GM18861 (cell line): ENCODE data around the gene PGAP6.
"Not testable (repeated sequence)": the region's sequence is repeated elsewhere in the genome, so short reads cannot be mapped to it uniquely, and the experiment has no call there.

Experiments used
- ATAC-seq: cut with Tn5 transposase; IDR thresholded peaks from one replicate; pipeline ENCODE4 v1.9.1; 2021; ENCODE audit not compliant: unreplicated experiment

Gene PGAP6

DNA sequence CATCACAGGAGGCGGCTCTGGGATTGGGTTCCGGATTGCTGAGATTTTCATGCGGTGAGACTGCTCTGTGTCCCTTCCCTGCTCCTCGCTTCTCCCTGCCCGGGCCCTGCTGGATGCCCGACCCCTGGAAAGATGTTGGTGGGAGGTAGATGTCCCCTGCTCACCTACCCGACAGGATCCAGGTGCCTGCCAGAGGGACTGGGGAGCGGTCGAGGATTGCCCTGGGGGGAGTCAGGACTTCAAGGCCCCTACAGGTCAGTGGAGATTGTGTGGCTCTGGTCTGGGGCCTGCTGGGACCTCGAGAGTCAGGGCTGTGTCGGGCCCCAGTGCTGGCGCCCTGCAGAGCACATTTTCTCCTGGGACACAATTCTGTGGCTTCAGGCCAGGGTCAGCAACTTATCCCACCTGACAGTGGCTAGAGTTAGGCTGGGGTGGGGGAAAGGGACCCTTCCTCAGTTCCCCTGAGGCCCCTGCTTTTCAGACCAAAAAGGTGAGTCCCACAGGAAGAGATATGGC lies 23.3 kb upstream of the PGAP6 start:
- ATAC-seq, result no peak

DNA sequence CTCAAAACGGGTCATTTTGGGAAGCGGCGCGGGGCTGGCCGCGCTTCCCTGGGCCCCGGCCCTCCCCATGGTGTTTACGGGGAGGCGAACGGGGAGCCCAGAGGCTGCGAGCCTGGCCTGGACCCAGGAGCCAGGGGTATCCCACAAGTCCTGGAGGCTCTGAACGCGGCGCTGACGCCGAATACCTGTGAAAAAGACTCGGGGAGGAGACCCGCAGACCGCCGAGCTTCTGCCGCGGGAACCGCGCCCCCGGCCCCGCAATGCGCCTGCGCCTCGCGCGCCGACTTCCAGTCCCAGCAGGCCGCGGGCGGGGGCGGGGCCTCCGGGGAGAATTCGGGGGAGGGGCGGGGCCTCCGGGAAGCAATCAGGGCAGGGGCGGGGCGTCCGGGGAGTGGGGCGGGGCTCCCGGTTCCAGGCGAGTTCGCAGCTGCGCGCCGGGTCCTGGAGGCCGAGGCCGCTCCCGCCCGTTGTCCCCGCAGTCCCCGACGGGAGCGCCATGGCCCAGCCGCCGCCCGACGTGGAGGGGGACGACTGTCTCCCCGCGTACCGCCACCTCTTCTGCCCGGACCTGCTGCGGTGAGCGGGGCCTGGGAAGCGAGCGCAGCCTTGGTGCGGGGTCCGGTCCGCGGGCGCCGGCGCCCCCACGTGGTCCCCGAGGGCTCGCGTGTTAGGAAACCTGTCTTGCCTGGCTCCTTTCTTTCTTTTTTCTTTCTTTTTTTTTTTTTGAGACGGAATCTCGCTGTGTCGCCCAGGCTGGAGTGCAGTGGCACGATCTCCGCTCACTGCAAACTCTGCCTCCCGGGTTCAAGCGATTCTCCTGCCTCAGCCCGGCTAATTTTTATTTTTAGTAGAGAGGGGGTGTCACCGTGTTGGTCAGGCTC lies 19.9 kb upstream of the PGAP6 start, which contains the start of gene DECR2:
DECR2 (plus strand) TSS at position 418 of the 881 bp plus-strand sequence; CDS start at position 497, 79 bp downstream.
- peak; percentile 41 for ATAC-seq

DNA sequence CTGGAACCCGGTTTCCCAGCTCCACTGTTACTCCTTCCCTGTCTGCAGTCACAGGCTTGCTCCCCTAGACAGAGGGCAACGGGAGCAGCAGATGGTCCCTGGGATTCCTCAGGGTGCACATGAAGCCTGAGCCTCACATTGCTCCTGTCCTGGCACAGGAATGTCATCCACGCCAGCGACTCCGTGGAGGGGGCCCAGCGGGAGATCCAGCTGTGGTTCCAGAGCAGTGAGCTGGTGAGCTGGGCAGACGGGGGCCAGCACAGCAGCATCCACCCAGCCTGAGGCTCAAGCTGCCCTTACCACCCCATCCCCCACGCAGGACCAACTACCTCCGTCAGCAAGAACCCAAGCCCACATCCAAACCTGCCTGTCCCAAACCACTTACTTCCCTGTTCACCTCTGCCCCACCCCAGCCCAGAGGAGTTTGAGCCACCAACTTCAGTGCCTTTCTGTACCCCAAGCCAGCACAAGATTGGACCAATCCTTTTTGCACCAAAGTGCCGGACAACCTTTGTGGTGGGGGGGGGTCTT lies 18.3 kb upstream of the PGAP6 start:
- no peak for ATAC-seq

DNA sequence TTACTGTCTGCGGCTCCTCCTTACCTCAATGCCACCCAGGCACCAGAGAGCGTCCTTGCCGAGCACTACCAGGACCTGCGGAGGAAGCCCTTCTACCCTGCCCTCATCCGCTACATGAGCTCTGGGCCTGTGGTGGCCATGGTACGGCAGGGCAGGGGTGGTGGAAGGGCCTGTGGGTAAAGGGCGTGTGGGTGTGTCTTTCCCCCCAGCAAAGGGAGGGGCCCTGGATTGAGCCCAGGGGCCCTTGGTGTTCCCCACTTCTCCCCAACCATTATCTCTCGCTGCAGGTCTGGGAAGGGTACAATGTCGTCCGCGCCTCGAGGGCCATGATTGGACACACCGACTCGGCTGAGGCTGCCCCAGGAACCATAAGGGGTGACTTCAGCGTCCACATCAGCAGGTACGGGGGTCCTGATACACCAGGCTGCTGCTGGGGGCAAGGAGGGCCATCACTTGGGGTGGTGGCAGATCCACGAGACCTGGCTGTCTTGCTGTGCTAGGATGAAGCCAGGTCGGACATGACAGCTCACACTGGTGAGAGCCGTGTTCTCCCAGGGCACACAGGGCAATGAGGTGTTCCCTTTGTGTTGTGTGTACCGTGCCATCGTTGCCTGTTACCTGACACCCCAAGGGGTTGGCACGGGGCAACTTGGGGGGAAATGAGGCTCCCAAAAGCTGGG lies 17.7 kb upstream of the PGAP6 start:
- ATAC-seq, result no peak

DNA sequence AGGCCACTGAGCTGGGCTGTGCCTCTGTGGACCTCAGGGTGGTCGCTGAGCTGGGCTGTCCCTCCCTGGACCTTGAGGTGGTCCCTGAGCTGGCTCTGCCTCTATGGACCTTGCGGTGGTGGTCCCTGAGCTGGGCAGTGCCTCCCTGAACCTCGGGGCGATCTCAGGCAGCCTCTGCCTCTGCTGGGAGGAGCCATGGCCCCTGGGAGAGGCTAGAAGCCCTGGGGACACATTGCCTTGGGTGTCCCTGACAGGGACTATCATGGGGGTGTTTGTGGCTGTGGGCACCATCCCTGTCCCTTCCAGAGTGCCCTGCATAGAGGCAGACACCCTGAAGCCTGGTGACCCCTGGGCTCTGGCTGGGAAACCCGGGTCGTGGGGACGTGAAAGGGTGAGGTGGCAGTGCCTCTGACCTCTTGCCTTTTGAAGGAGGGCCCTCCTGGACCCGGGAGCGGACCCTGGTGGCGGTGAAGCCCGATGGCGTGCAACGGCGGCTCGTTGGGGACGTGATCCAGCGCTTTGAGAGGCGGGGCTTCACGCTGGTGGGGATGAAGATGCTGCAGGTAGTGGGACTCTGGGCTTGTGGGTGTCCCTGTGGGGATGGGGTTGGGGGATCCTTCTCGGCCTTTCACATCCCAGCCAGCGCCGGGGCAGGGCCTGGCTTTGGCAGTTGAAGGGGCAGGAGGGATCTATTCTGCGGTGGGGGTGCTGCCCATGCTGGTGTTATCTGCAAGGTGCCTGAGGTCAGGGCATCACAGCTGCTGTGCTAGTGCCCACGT lies 17.0 kb upstream of the PGAP6 start:
- ATAC-seq, result no peak

DNA sequence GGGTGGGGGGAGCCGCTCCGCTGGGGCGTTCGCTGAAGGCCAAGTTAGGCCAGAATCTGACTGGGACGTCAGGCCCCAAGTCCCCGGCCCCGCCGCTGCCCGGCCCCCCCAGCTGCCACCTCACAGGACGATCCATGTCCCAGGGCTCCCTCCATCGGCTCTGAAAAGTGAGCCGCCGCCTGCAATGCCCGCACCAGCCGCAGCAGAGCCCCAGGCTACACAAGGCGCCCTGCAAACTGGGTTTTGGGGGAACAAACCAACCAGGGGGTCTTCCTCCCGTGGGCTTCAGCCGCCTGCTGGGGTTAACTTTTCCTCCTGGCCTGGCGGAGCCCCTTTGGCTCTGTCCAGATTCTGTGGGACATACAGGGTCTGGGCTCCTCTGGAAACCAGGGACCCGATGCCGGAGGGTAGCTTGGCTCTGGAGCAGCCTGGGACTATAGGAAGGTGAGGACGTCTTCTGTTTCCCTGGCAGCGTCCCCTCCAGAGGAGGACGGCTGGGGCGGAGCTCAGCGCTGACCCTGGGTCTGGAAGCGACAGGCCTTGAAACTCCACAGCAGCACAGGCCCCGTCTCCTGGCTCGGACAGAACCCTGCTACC lies 16.1 kb upstream of the PGAP6 start:
- ATAC-seq, result no peak

DNA sequence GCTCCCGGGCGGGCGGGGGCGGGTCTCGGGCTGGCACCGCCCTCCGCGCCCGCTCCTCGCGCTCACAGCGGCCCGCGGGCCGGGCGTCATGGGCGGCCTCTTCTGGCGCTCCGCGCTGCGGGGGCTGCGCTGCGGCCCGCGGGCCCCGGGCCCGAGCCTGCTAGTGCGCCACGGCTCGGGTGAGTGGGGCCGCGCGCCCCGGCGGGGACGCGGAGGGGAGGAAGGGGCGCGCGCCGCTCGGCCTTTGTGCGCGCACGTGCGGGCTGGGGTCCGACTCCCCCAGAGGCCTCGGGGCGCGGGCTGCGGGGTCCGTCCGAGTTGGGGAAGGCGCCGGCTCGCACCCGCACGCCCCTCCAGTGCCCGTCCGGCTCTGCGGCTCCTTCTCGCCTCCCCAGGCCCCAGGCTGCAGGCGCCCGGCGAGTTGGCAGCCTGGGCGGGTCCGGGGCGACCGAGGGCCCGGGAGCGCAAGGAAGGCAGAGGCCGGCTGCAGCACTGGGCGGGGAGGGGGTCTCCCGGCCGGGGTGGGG lies 15.4 kb upstream of the PGAP6 start, which contains the start of gene NME4:
NME4 (plus strand) TSS at position 65 of the 527 bp plus-strand sequence; CDS start at position 89, 24 bp downstream.
- ATAC-seq, result no peak

DNA sequence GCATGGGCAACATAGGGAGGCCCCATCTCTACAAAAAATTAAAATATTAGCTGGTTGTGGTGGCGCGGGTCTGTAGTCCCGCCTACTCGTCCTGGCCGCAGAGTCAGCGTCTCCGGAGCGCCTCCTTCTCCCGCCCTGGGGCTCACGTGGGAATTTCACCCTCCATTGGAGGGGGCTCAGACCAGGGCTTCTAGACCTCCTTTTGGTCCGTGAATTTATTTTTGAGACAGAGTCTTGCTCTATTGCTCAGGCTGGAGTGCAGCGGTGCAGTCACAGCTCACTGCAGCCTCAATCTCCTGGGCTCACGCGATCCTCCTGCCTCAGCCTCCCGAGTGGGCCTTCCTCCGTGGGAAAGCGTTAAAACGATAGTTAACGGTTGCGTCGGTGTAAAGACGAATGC lies 14.8 kb upstream of the PGAP6 start:
- no peak for ATAC-seq

DNA sequence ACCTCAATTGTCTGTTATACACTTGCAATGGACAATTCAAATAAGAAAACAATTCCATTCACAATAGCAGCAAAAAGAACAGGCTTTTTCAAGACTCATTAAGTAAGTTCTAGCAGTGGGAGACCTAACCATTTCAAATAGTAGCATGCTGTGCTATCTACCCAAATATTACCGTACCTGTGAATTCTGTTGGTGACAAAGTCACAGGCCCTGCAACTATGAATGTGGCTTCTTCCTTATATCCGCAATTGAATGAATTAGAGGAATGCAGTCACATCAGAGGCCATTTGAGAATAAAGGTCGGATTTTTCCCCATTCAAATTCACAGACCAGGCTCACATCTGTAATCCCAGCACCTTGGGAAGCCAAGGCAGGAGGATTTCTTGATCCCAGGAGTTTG lies 14.4 kb upstream of the PGAP6 start:
- ATAC-seq, result no peak

DNA sequence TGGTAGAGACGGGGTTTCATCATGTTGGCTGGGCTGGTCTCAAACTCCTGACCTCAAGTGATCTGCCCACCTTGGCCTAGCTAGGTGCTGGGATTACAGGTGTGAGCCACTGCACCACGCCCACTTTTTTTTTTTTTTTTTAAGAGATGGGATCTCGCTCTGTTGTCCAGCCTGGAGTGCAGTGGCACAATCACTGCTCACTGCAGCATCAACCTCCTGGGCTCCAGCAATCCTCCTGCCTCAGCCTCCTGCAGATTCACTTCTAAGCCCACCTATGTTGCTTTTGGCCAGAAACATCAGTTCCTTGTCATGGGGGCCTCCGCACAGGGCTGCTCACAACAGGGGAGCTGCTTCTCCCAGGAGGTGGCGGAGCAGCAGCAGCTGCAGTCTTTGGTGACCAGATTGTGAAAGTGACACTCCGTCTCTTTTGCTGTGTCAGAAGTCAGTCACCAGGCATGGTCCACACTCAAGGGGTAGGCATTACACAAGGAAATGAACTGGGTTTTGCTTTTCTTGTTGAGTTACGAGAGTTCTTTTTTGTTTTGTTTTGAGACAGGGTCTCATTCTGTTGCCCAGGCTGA lies 10.8 kb upstream of the PGAP6 start:
- no peak for ATAC-seq

DNA sequence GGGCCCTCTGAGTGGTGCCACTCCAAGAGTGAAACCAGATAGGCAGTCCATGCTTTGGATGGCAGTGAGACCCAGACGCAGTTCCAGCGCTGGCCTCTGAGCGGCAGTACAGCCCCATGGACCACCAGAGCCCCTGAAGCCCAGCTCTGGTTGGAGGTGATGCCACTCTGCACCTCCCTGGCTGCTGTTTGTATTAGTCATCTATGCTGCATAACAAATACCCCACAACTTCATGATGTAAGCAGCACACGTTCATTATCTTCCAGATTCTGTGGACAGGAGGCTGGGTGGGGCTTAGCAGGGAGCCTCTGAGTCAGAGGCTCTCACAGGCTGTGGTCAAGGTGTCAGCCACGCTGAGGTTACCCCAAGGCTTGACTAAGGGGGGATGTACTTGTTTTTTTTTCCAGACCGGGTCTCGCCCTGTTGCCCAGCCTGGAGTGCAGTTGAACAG lies 10.1 kb upstream of the PGAP6 start:
- ATAC-seq, result no peak

DNA sequence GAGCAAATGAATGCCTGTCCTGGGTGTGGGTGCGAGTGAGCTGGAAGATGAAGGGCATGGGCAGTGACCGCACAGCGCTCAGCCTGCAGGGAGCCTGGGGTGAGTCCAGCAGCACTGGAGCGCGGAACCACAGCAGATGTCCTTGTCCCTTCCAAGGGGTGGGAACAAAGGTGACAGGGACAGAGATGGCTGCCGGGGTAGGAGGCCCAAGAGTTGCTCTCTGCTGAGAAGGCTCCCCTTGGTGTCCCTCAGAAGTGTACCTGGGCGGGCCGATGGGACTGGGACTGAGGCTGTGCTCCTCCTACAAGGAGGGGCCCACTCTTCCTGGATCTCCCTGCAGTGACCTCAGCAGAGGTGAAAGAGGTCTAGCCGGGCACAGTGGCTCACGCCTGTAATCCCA lies 7.6 kb upstream of the PGAP6 start:
- no peak for ATAC-seq

DNA sequence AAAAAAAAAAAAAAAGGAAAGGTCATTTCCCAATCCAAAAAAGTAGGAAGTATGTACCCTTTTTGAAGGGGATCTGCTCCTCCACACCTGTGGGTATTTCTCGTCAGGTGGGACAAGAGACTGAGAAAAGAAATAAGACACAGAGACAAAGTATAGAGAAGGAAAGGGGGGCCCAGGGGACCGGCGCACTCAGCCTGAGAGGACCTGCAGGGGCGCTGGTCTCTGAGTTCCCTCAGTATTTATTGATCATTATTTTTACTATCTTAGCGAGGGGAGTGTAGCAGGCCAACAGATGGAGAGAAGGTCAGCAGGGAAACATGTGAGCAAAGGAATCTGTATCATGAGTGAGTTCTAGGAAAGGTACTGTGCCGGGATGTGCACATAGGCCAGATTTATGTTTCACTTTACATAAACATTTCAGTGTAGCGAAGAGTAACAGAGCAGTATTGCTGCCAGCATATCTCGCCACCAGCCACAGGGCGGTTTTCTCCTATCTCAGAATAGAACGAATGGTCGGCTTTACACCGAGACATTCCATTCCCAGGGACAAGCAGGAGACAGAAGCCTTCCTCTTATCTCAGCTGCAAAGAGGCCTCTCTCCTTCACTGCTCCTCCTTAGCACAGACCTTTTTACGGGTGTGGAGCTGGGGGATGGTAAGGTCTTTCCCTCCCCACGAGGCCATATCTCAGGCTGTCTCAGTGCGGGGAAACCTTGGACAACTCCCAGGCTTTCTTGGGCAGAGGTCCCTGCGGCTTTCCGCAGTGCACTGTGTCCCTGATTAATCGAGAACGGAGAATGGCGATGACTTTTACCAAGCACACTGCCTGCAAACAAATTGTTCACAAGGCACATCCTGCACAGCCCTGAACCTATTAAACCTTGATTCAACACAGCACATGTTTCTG lies 6.2 kb upstream of the PGAP6 start:
- not testable (repeated sequence) for ATAC-seq

DNA sequence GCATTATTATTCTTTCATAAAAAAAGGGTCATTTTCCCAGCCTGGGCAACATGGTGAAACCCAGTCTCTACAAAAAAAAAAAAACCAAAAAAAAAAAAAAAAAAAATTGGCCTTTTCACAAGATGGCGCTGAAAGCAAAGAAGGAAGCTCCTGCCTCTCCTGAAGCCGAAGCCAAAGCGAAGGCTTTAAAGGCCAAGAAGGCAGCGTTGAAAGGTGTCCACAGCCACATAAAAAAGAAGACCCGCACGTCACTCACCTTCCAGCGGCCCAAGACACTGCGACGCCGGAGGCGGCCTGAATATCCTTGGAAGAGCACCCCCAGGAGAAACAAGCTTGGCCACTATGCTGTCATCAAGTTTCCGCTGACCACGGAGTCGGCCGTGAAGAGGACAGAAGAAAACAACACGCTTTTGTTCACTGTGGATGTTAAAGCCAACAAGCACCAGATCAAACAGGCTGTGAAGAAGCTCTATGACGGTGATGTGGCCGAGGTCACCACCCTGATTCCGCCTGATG lies 4.9 kb upstream of the PGAP6 start:
- no peak for ATAC-seq

DNA sequence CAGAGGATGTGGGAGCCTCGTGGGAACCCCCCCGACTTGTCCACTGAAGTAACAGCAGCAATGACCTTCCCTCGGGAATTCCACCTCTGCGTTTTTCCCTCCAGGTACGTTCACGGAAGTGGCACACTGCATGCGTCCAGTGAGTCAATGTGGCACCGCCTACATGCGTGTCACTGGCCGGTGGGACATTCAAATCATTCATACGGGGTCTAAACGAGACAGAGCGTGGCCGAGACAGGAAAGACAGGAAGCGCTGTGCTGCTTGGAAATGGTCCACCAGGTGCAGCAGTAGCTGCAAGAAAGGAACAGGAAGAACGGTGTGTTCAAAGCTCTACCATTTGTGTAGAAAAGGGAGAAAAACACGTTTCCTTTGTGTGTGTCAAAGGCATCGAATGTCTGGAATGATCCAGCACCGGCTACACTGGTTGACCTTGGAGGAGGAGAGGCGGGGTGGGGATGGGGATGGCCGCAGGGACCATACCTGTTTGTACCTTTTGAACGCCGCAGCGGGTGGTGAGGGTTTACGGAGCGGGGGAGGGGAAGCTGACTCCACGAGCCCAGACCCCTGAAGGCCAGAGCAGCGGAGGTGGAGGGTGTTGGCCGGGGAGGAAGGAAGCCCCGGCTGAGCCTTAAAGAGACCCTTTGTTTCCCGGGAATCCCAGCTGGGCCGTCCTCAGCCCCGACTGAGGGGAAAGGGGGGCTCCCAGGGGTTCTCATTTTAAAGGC lies 1.7 kb upstream of the PGAP6 start:
- no peak for ATAC-seq

DNA sequence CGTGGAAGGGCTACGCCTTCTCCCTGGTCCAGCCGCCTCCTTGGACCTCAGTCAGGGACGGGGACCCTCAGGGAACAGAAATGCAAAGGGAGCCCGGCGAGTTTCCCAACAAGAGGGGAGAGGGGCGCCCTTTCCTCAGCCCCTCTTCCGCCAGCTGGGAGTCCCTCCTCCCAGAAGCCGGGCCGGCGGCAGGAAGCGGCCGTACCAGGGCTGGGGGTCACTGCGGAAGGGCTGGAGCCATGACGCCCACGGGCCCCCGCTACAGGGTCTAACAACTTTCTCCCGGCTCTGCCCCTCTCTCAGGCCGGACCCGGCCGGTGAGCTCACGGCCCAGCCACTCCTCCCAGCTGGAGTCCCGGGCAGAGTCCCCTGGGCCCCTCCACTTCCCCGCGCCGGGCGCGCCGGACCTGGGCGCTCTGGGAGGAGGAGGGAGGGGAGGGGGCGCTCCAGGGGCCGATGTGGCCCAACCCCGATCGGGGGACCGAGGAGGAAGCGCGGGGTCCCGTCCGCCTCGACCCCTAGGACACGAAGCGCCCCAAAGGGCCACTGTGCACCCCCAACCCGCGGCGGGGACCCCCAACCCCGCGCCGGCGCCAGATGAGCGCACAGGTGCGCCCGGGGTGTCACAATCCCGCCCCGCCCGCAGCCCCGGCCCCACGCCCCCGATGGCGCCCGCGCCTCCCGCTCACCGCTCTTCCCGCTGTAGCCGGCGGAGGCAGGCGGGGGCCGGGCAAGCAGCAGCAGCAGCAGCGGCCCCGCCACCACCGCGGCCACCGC lies 578 bp downstream of the PGAP6 start:
- no peak for ATAC-seq

DNA sequence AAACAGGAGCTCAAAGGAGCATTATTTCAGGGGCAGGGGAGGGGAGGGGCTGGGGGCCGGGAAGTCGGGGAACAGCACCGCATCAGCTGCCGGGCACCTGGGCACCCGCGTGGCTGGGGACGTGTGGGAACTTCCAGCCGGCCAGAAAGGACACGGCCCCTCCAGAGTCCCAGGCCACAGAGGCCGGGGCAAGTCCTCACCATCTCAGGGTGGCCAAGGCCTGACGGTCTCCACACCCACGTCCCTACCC lies 1.1 kb downstream of the PGAP6 start:
- ATAC-seq, result no peak
